Immature natural killer cell (primary cell): ENCODE measurements around the gene PRDM5. TPM values are rescaled to one million over a fixed set of nuclear protein-coding genes. Genes with fewer than 3 reads are reported as not detected.

Source experiments
- DNase-seq, 3 donors: peaks; one replicate each; pipeline ENCODE4 v3.0.0; 2022; ENCODE audit warnings: mixed read lengths in 1 of 3
- H3K27ac Mint-ChIP-seq, 6 donors: one replicate each; pipeline ENCODE4 v1.8.0; 2020; ENCODE audit warnings: mixed read lengths in 6 of 6, mild to moderate bottlenecking in 5 of 6, inconsistent platforms in 4 of 6, moderate library complexity in 3 of 6
- H3K27me3 Mint-ChIP-seq, 3 donors: one replicate each; pipeline ENCODE4 v1.8.0; 2020 to 2021; ENCODE audit warnings: low read depth in 3 of 3, mild to moderate bottlenecking in 3 of 3, mixed read lengths in 3 of 3, moderate library complexity in 3 of 3, inconsistent platforms in 1 of 3
- H3K36me3 Mint-ChIP-seq, 3 donors: one replicate each; pipeline ENCODE4 v1.8.0; 2020; ENCODE audit warnings: mixed read lengths in 3 of 3, inconsistent platforms in 2 of 3, mild to moderate bottlenecking in 2 of 3
- H3K4me1 Mint-ChIP-seq, 2 donors: one replicate each; pipeline ENCODE4 v1.8.0; 2020; ENCODE audit warnings: inconsistent platforms in 2 of 2, mild to moderate bottlenecking in 2 of 2, mixed read lengths in 2 of 2, moderate library complexity in 1 of 2
- H3K4me3 Mint-ChIP-seq, 5 donors: one replicate each; pipeline ENCODE4 v1.8.0; 2020; ENCODE audit warnings: mild to moderate bottlenecking in 5 of 5, mixed read lengths in 5 of 5, inconsistent platforms in 3 of 5, moderate library complexity in 3 of 5
- H3K9me3 Mint-ChIP-seq, 6 donors: one replicate each; pipeline ENCODE4 v1.8.0; 2020; ENCODE audit warnings: mild to moderate bottlenecking in 6 of 6, mixed read lengths in 6 of 6, inconsistent platforms in 4 of 6, moderate library complexity in 3 of 6
- polyA plus RNA-seq, 3 donors: library from polyadenylated mRNA; unstranded; fragments of 300-500 nt; fragmentation: Illumina TruSeq; gene quantifications; one replicate each; pipeline ENCODE4 v1.2.3, GENCODE V29; 2021

The PRDM5 gene
- polyA plus RNA-seq, 3 donors from 2014 or later = 0.08 TPM; not detected in 2

GRCh38 chr4:120704538-120704937 lies 218.0 kb downstream of the PRDM5 start:
- no peak overlapping the region for H3K27ac Mint-ChIP-seq
- no peaks in the 10 kb centered on the region for H3K36me3 Mint-ChIP-seq
- no peak overlapping the region for H3K4me3 Mint-ChIP-seq
- H3K9me3 Mint-ChIP-seq = peaks cover 0 to 7% (median 2%) of the 10 kb centered on the region in 6 donors
- H3K4me1 Mint-ChIP-seq = no peaks in the 10 kb centered on the region
- peaks cover 0 to 4% (median 1%) of the 10 kb centered on the region in 3 donors for H3K27me3 Mint-ChIP-seq
- DNase-seq = no peak

DNA sequence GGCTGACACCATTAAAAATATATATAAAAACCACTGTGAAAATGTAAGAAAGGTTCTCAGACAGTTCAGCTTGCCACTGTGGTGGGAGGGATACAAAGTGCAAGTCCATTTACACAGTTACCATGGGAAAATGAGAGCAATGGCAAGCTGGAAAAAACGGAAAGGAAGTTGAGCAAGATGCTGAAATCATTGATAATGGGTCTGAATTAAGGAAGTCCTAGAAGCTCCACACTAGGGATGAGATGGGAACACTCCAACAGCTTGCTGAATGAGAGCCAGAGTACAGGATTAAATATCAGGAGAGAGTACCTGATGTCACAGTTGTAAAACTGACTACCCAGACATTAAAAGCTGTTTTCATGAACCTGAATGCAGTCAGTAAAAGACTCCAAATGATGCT lies 218.6 kb downstream of the PRDM5 start:
- H3K27me3 Mint-ChIP-seq = peaks cover 0 to 5% (median 1%) of the 10 kb centered on the region in 3 donors
- no peak overlapping the region for H3K4me3 Mint-ChIP-seq
- no peaks in the 10 kb centered on the region for H3K4me1 Mint-ChIP-seq
- DNase-seq = no peak
- H3K27ac Mint-ChIP-seq = no peak overlapping the region
- no peaks in the 10 kb centered on the region for H3K36me3 Mint-ChIP-seq
- peaks cover 0 to 8% (median 2%) of the 10 kb centered on the region in 6 donors for H3K9me3 Mint-ChIP-seq

GRCh38 chr4:120699354-120699753 lies 223.2 kb downstream of the PRDM5 start:
- Mint-ChIP-seq H3K27ac (no peak overlapping the region), H3K4me1 (no peaks in the 10 kb centered on the region), H3K9me3 (peaks cover 0 to 10% (median 1%) of the 10 kb centered on the region in 6 donors), H3K36me3 (no peaks in the 10 kb centered on the region), H3K4me3 (no peak overlapping the region), H3K27me3 (peaks cover 0 to 2% (median 0%) of the 10 kb centered on the region in 3 donors)
- no peak for DNase-seq

GRCh38 chr4:120694973-120695372 lies 227.6 kb downstream of the PRDM5 start:
- H3K36me3 Mint-ChIP-seq = no peaks in the 10 kb centered on the region
- H3K27me3 Mint-ChIP-seq = peaks cover 0 to 2% (median 0%) of the 10 kb centered on the region in 3 donors
- H3K4me1 Mint-ChIP-seq = no peaks in the 10 kb centered on the region
- no peak overlapping the region for H3K27ac Mint-ChIP-seq
- H3K4me3 Mint-ChIP-seq = no peak overlapping the region
- no peak for DNase-seq
- peaks cover 0 to 7% (median 0%) of the 10 kb centered on the region in 6 donors for H3K9me3 Mint-ChIP-seq

GRCh38 chr4:120693816-120694215 lies 228.7 kb downstream of the PRDM5 start:
- Mint-ChIP-seq H3K4me3 (no peak overlapping the region), H3K9me3 (peaks cover 0 to 5% (median 0%) of the 10 kb centered on the region in 6 donors), H3K4me1 (no peaks in the 10 kb centered on the region), H3K36me3 (no peaks in the 10 kb centered on the region), H3K27me3 (peaks cover 0 to 3% (median 0%) of the 10 kb centered on the region in 3 donors), H3K27ac (no peak overlapping the region)
- no peak for DNase-seq

DNA sequence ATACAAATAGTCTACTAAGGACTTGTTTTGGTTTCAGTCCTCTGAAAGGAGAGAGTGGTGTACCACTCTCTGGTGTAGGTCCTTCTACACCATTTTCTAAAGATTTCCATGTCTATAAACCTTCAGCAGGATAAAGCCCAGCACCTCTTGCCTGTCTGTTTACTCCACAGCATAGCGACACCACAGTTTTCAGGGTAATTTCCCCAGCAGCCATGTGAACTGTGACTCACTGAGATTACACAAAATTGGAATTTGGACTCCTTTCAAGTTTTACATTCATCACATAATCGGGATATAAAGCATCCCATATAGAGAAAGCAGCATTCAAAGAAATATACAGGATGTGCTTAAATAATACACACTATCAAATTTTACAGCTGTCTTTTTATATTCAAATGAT lies 229.6 kb downstream of the PRDM5 start:
- no peak for DNase-seq
- no peaks in the 10 kb centered on the region for H3K36me3 Mint-ChIP-seq

DNA sequence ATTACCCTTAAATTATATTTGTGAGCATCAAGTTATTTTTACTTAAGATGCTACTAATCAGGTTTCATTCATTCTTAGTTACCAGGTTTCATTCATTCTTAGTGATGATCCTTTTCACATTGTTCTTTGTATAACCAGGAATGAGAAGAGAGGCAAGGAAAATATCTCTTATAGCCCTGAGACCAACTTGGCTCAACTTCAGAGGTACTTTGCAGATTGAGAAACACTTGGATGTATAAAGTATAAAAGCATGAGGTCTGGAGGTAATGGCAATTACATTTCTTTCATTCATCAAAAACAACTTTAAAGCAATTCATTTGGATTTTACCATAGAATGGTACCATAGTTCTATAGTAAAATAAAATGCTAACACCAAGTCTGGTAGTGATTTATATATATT lies 231.0 kb downstream of the PRDM5 start:
- H3K4me3 Mint-ChIP-seq = no peak overlapping the region
- H3K27me3 Mint-ChIP-seq = peaks cover 0 to 5% (median 0%) of the 10 kb centered on the region in 3 donors
- H3K4me1 Mint-ChIP-seq = no peaks in the 10 kb centered on the region

More for the DNA sequence above, 229.6 kb downstream of the PRDM5 start:
- Mint-ChIP-seq H3K27me3 (peaks cover 0 to 5% (median 0%) of the 10 kb centered on the region in 3 donors), H3K9me3 (no peaks in the 10 kb centered on the region), H3K27ac (no peak overlapping the region), H3K4me3 (no peak overlapping the region), H3K4me1 (no peaks in the 10 kb centered on the region)

DNA sequence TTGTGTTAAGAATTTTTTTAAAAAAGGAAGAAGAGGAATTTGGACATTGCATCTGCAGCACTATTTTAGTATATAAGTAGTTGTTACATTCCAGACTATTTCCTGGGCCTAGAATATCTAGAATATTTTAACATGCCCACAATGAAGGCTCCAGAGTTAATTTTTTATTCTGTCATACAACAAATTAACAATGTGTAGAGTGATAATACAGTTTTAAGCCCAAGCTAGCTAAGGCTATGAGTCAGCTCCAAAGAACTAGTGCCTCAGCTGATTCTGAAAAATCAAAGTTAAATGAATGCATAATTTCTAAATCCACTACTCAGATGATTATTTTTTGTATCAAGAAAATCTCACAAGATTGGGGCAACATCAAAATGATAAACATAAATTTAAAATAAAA lies 231.4 kb downstream of the PRDM5 start:
- Mint-ChIP-seq H3K4me3 (no peak overlapping the region), H3K4me1 (no peaks in the 10 kb centered on the region), H3K9me3 (no peaks in the 10 kb centered on the region), H3K27me3 (peaks cover 0 to 5% (median 0%) of the 10 kb centered on the region in 3 donors), H3K27ac (no peak overlapping the region), H3K36me3 (no peaks in the 10 kb centered on the region)
- DNase-seq = no peak

More for the DNA sequence above, 231.0 kb downstream of the PRDM5 start:
- H3K36me3 Mint-ChIP-seq = no peaks in the 10 kb centered on the region
- no peaks in the 10 kb centered on the region for H3K9me3 Mint-ChIP-seq
- DNase-seq = no peak
- H3K27ac Mint-ChIP-seq = no peak overlapping the region

GRCh38 chr4:120688791-120689190 lies 233.7 kb downstream of the PRDM5 start:
- no peak overlapping the region for H3K4me3 Mint-ChIP-seq
- H3K36me3 Mint-ChIP-seq = no peaks in the 10 kb centered on the region
- no peak overlapping the region for H3K27ac Mint-ChIP-seq

GRCh38 chr4:120685756-120686278 lies 236.7 kb downstream of the PRDM5 start:
- H3K9me3 Mint-ChIP-seq = peaks cover 0 to 5% (median 0%) of the 10 kb centered on the region in 6 donors
- no peaks in the 10 kb centered on the region for H3K36me3 Mint-ChIP-seq
- no peak overlapping the region for H3K4me3 Mint-ChIP-seq
- DNase-seq = no peak
- no peaks in the 10 kb centered on the region for H3K4me1 Mint-ChIP-seq
- peaks cover 0 to 5% (median 0%) of the 10 kb centered on the region in 3 donors for H3K27me3 Mint-ChIP-seq
- no peak overlapping the region for H3K27ac Mint-ChIP-seq

More at GRCh38 chr4:120688791-120689190, 233.7 kb downstream of the PRDM5 start:
- Mint-ChIP-seq H3K27me3 (peaks cover 0 to 5% (median 0%) of the 10 kb centered on the region in 3 donors), H3K9me3 (peaks cover 0 to 4% (median 0%) of the 10 kb centered on the region in 6 donors), H3K4me1 (no peaks in the 10 kb centered on the region)
- no peak for DNase-seq

DNA sequence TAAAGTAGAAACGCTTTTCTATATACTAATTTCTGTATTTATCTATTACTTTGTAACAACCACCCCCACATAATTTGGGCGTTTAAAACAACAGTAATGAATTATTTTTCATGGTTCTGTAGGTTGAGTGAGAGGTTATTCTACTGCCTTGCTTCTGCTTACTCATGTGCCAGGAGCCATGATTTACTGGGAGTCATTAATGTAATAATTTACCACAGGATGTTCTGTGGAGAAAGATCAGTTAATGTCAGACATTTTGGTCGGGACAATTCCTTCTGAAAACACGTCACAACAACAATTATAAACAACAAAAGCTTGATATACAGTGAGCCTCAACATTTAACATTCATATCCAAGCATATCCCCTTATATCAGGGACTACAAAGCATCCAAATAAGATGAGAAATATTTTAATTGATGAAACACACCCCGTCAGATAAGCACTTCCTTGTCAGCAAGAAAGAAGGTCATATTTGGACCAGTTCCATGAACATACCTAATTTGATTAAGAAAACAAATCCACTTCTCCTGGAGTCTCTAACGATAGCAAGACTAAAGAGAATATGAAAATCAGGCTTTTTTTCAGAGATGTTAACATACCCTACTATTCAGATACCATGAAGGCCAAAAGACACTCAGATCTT lies 238.5 kb downstream of the PRDM5 start:
- Mint-ChIP-seq H3K27ac (no peak overlapping the region), H3K9me3 (peaks cover 0 to 10% (median under 1%) of the 10 kb centered on the region in 6 donors), H3K4me1 (no peaks in the 10 kb centered on the region), H3K36me3 (no peaks in the 10 kb centered on the region), H3K27me3 (peaks cover 0 to 7% (median 0%) of the 10 kb centered on the region in 3 donors), H3K4me3 (no peak overlapping the region)
- no peak for DNase-seq

DNA sequence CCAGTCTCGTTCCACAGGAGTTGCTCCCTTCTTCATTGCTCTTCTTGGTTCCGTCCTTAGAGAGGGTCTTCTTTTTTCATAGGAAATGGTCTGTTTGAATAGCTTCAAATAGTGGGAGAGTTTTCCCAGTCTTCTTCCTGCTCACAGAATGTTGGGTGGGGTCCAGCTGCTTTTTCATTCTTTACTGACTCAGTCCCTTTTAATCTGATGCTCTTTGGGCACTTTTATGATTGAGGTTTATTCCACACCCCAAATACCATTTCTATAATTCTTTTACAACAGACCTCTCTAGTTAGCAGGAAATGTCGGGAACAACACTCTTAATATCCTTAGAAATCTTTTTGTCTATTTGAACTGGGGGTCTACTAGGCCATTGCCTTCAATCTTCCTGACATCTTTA lies 239.5 kb downstream of the PRDM5 start:
- Mint-ChIP-seq H3K9me3 (peaks cover 0 to 10% (median under 1%) of the 10 kb centered on the region in 6 donors), H3K36me3 (no peaks in the 10 kb centered on the region), H3K27me3 (peaks cover 0 to 4% (median 0%) of the 10 kb centered on the region in 3 donors), H3K4me1 (no peaks in the 10 kb centered on the region), H3K27ac (no peak overlapping the region), H3K4me3 (no peak overlapping the region)
- no peak for DNase-seq

DNA sequence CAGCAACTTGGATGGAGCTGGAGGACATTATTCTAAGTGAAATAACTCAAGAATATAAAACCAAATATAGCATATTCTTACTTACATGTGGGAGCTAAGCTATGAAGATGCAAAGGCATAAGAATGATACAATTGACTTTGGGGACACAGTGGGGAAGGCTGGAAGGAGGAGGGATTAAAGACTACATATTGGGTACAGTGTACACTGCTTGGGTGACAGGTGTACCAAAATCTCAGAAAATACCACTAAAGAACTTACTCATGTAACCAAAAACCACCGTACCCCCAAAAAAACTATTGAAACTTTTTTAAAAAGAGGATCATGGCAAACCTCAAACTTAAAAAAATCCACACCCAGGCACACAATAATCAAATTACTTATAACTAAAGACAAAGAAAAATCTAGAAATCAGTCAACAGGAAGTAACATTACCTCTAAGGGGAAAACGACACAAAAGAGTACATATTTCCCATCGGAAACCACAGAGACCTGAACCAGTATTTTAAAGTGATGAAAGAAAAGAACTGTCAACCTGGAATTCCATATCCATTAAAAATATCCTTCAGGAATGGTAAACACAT lies 241.8 kb downstream of the PRDM5 start:
- DNase-seq = no peak
- no peak overlapping the region for H3K4me3 Mint-ChIP-seq
- no peak overlapping the region for H3K27ac Mint-ChIP-seq
- H3K9me3 Mint-ChIP-seq = peaks cover 0 to 14% (median 4%) of the 10 kb centered on the region in 6 donors
- H3K27me3 Mint-ChIP-seq = peaks cover 1 to 4% (median 3%) of the 10 kb centered on the region in 3 donors
- no peaks in the 10 kb centered on the region for H3K36me3 Mint-ChIP-seq
- H3K4me1 Mint-ChIP-seq = no peaks in the 10 kb centered on the region

DNA sequence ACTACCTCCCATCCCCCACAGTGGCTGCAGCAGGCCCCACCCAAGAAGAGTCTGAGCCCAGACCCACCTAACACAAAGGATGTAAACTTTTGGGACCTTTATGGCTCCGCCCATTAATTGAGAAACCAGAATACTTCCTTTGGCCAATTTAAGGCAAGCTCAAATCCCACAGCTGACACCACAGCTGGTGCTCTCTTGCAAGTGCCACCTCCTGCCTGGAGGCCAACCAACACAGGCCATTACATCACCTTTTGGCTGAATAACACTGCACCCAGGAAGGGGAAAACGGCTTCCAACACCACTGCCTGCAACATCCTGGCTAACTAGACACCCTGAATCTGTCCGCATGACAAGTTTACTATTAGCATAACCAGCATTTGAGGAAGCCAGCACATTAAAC lies 248.8 kb downstream of the PRDM5 start:
- Mint-ChIP-seq H3K9me3 (peaks cover 11 to 39% (median 14%) of the 10 kb centered on the region in 6 donors), H3K27me3 (peaks cover 0 to 5% (median 3%) of the 10 kb centered on the region in 3 donors), H3K4me1 (no peaks in the 10 kb centered on the region), H3K4me3 (no peak overlapping the region), H3K27ac (no peak overlapping the region), H3K36me3 (no peaks in the 10 kb centered on the region)
- no peak for DNase-seq
